HFFc6 (cell line): ENCODE results near the gene ADGRV1. TPM values are rescaled to one million over a fixed set of nuclear protein-coding genes. Genes with fewer than 3 reads are reported as not detected.

Experiments used
- DNase-seq: peaks from one replicate; pipeline ENCODE4 v3.0.0-alpha.2; 2018
- H3K27ac Mint-ChIP-seq: 2 replicates; pipeline ENCODE4 v1.8.0; 2020; ENCODE audit warnings: mild to moderate bottlenecking, mixed read lengths
- H3K27me3 Mint-ChIP-seq: 2 replicates; pipeline ENCODE4 v1.8.0; 2021; ENCODE audit warnings: mild to moderate bottlenecking, moderate library complexity, mixed read lengths; ENCODE audit not compliant: insufficient read depth
- H3K36me3 Mint-ChIP-seq: 2 replicates; pipeline ENCODE4 v1.8.0; 2021; ENCODE audit warnings: low read depth, mixed read lengths
- H3K4me1 Mint-ChIP-seq: 2 replicates; pipeline ENCODE4 v1.8.0; 2020; ENCODE audit warnings: low read depth, mixed read lengths
- H3K4me3 Mint-ChIP-seq: 2 replicates; pipeline ENCODE4 v1.8.0; 2020; ENCODE audit warnings: mild to moderate bottlenecking, moderate library complexity, mixed read lengths
- H3K9me3 Mint-ChIP-seq: 2 replicates; pipeline ENCODE4 v1.8.0; 2020; ENCODE audit warnings: mild to moderate bottlenecking, mixed read lengths
- total RNA-seq, 6 experiments: library from RNA; stranded (reverse); fragmentation: NEBNext Ultra II Directional; extraction: Animal tissue kit (Norgen Biotek cat#: 25700); gene quantifications; 2 replicates in 1 of 6; 3 replicates in 5 of 6; pipeline ENCODE4 v1.2.3, GENCODE V29; 2021
- TF ChIP-seq, protein P1 (sequence below): fragments of 200-600 bp; sonication (generic); IDR thresholded peaks from 2 replicates; pipeline ENCODE4 v1.5.0; 2021; ENCODE audit warnings: antibody characterized with exemption, mild to moderate bottlenecking

The ADGRV1 gene
- total RNA-seq, 6 experiments from 2014 or later, result not detected

DNA sequence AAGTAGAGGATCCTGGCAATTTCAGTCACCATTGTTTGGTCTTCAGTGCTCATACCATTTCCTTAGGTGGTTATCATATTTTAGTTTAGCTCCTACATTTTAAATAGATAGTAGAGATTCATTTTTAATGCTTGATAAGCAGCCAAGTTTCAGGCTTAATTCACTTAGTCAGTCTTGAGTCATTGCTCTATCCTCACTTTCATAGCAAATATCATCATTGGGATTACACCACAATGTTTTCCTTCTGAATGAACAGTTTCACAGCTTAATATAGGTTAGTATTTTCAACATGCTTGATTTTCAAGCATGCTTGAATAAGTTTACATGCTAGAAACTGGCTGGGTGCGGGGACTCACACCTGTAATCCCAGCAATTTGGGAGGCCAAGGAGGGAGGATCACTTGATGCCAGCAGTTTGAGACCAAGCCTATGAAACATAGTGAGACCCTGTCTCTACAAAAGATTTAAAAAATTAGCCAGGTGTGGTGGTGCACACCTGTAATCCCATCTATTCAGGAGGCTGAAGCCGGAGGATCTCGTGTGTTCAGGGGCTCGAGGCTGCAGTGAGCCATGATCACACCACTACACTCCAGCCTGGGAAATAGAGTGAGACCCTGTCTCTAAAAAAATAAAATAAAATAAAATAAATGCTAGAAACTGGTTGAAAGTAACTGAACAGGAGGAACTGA, 339.9 kb downstream of the ADGRV1 start:
- no peak overlapping the region for H3K4me3 Mint-ChIP-seq
- H3K4me1 Mint-ChIP-seq, result no peaks in the 10 kb centered on the region
- no peaks in the 10 kb centered on the region for H3K36me3 Mint-ChIP-seq
- no peaks in the 10 kb centered on the region; the same call in 1 of the 2 replicates for H3K27me3 Mint-ChIP-seq
- H3K27ac Mint-ChIP-seq, result no peak overlapping the region
- DNase-seq, result no peak
- H3K9me3 Mint-ChIP-seq, result no peaks in the 10 kb centered on the region
- TF ChIP-seq, protein P1, sequence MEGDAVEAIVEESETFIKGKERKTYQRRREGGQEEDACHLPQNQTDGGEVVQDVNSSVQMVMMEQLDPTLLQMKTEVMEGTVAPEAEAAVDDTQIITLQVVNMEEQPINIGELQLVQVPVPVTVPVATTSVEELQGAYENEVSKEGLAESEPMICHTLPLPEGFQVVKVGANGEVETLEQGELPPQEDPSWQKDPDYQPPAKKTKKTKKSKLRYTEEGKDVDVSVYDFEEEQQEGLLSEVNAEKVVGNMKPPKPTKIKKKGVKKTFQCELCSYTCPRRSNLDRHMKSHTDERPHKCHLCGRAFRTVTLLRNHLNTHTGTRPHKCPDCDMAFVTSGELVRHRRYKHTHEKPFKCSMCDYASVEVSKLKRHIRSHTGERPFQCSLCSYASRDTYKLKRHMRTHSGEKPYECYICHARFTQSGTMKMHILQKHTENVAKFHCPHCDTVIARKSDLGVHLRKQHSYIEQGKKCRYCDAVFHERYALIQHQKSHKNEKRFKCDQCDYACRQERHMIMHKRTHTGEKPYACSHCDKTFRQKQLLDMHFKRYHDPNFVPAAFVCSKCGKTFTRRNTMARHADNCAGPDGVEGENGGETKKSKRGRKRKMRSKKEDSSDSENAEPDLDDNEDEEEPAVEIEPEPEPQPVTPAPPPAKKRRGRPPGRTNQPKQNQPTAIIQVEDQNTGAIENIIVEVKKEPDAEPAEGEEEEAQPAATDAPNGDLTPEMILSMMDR, result no peak

DNA sequence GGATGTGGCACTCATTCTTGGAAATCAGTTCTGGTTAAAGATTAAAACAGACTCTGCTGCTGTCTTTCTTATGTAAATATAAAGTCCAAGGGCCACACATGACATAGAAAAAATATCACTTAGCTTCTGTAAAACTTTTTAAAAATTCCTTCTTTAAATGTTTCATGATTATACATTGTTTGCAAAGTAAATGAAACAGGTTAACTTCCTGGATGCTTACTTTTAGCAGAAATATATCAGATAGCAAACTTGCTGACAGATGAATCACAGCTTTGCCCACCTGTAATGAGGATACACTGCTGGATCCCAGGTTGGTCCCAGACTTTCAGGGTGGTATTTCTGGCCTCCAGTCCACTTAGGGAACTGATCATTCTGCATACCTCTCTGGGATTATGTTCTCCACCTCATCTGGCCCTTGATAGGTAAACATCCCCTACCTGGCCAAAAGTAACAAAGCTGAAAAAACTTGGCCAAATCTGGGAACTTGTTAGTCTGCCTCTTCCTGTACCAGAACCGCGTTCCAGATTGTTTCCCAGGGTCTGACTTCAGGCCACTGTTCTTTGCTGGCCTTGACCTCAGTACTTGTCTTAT, 340.5 kb downstream of the ADGRV1 start:
- Mint-ChIP-seq H3K9me3 (no peaks in the 10 kb centered on the region), H3K4me1 (no peaks in the 10 kb centered on the region), H3K36me3 (no peaks in the 10 kb centered on the region), H3K27ac (no peak overlapping the region), H3K27me3 (no peaks in the 10 kb centered on the region; the same call in 1 of the 2 replicates), H3K4me3 (no peak overlapping the region)
- TF ChIP-seq, protein P1, result no peak
- DNase-seq, result no peak

GRCh38 chr5:90901261-90901660, 342.7 kb downstream of the ADGRV1 start:
- TF ChIP-seq, protein P1, result no peak
- Mint-ChIP-seq H3K4me3 (no peak overlapping the region), H3K36me3 (no peaks in the 10 kb centered on the region), H3K4me1 (no peaks in the 10 kb centered on the region), H3K27me3 (no peaks in the 10 kb centered on the region; the same call in 1 of the 2 replicates), H3K9me3 (no peaks in the 10 kb centered on the region), H3K27ac (no peak overlapping the region)
- no peak for DNase-seq

GRCh38 chr5:90902170-90902569, 343.6 kb downstream of the ADGRV1 start:
- no peaks in the 10 kb centered on the region for H3K4me1 Mint-ChIP-seq
- H3K27me3 Mint-ChIP-seq, result no peaks in the 10 kb centered on the region; the same call in 1 of the 2 replicates
- H3K27ac Mint-ChIP-seq, result no peak overlapping the region
- no peak for DNase-seq
- H3K9me3 Mint-ChIP-seq, result no peaks in the 10 kb centered on the region
- TF ChIP-seq, protein P1, result no peak
- H3K4me3 Mint-ChIP-seq, result no peak overlapping the region
- H3K36me3 Mint-ChIP-seq, result no peaks in the 10 kb centered on the region

GRCh38 chr5:90902651-90903386, 344.2 kb downstream of the ADGRV1 start:
- H3K4me3 Mint-ChIP-seq, result no peak overlapping the region
- H3K9me3 Mint-ChIP-seq, result no peaks in the 10 kb centered on the region
- TF ChIP-seq, protein P1, result no peak
- no peaks in the 10 kb centered on the region; the same call in 1 of the 2 replicates for H3K27me3 Mint-ChIP-seq
- H3K36me3 Mint-ChIP-seq, result no peaks in the 10 kb centered on the region
- no peak for DNase-seq
- no peaks in the 10 kb centered on the region for H3K4me1 Mint-ChIP-seq
- H3K27ac Mint-ChIP-seq, result no peak overlapping the region
